ENCODE data around the gene CRYGS.
"Not testable (repeated sequence)": the region's sequence is repeated elsewhere in the genome, so short reads cannot be mapped to it uniquely, and the experiment has no call there.

Gene CRYGS

GRCh38 chr3:186544281-186544680 is at the start of gene CRYGS:
CRYGS (minus strand) TSS chr3:186544380; CDS start chr3:186544326, 54 bp downstream.
- no peak for DNase-seq (ENCODE audit: low read depth, low spot score)

GRCh38 chr3:186593862-186594261 is 49.7 kb upstream of the CRYGS start:
- DNase-seq (ENCODE audit: low read depth, low spot score), result no peak

GRCh38 chr3:186592682-186593081 is 48.5 kb upstream of the CRYGS start:
- no peak for DNase-seq (ENCODE audit: low read depth, low spot score)

GRCh38 chr3:186590580-186591295 is 46.6 kb upstream of the CRYGS start:
- DNase-seq (ENCODE audit: low read depth, low spot score), result no peak

- no peak for DNase-seq (ENCODE audit: low read depth, low spot score)
These were observed 45.8 kb upstream of the CRYGS start for GRCh38 chr3:186589856-186590579.

- DNase-seq (ENCODE audit: low read depth, low spot score), result no peak
These were observed 44.9 kb upstream of the CRYGS start for GRCh38 chr3:186589121-186589520.

GRCh38 chr3:186588632-186589031 is 44.5 kb upstream of the CRYGS start:
- DNase-seq (ENCODE audit: low read depth, low spot score), result no peak

GRCh38 chr3:186587183-186587582 is 43.0 kb upstream of the CRYGS start:
- no peak for DNase-seq (ENCODE audit: low read depth, low spot score)

GRCh38 chr3:186586245-186586644 is 42.1 kb upstream of the CRYGS start:
- DNase-seq (ENCODE audit: low read depth, low spot score), result not testable (repeated sequence)

GRCh38 chr3:186583831-186584230 is 39.7 kb upstream of the CRYGS start:
- DNase-seq (ENCODE audit: low read depth, low spot score), result no peak

- DNase-seq (ENCODE audit: low read depth, low spot score), result no peak
These were observed 38.4 kb upstream of the CRYGS start for GRCh38 chr3:186582541-186582940.

- no peak for DNase-seq (ENCODE audit: low read depth, low spot score)
These were observed 36.6 kb upstream of the CRYGS start for GRCh38 chr3:186580785-186581184.

GRCh38 chr3:186577521-186577920 is 33.3 kb upstream of the CRYGS start:
- DNase-seq (ENCODE audit: low read depth, low spot score), result no peak

GRCh38 chr3:186571644-186572013 is 27.4 kb upstream of the CRYGS start:
- DNase-seq (ENCODE audit: low read depth, low spot score), result no peak

- no peak for DNase-seq (ENCODE audit: low read depth, low spot score)
These were observed 26.9 kb upstream of the CRYGS start for GRCh38 chr3:186570941-186571643.

- DNase-seq (ENCODE audit: low read depth, low spot score), result peak; percentile 93
These were observed 26.1 kb upstream of the CRYGS start, which contains the start of gene DNAJB11 for GRCh38 chr3:186570096-186570940. DNAJB11 (plus strand) TSS chr3:186570720; CDS start chr3:186570898, 178 bp downstream.

GRCh38 chr3:186569779-186570095 is 25.6 kb upstream of the CRYGS start:
- DNase-seq (ENCODE audit: low read depth, low spot score), result no peak

GRCh38 chr3:186569361-186569760 is 25.2 kb upstream of the CRYGS start:
- DNase-seq (ENCODE audit: low read depth, low spot score), result not testable (repeated sequence)

GRCh38 chr3:186567072-186567921 is 23.1 kb upstream of the CRYGS start, which contains the start of gene TBCCD1:
TBCCD1 (minus strand) TSS chr3:186567339; CDS start chr3:186564329, 3,010 bp downstream.
- peak; percentile 86 for DNase-seq (ENCODE audit: low read depth, low spot score)

GRCh38 chr3:186566772-186567071 is 22.5 kb upstream of the CRYGS start:
- no peak for DNase-seq (ENCODE audit: low read depth, low spot score)

GRCh38 chr3:186564586-186564985 is 20.4 kb upstream of the CRYGS start:
- no peak for DNase-seq (ENCODE audit: low read depth, low spot score)
